B cell (primary cell): Measurements from ENCODE around the gene SLC49A3.

Experiments used
- EZH2 ChIP-seq: IDR thresholded peaks from 2 replicates; pipeline ENCODE4 v1.6.1; 2012; ENCODE audit warnings: borderline replicate concordance, low read depth, mild to moderate bottlenecking, moderate library complexity, low read length; ENCODE audit not compliant: insufficient read depth, poor library complexity, severe bottlenecking
- TF ChIP-seq, protein P1 (sequence below): fragments of 200-600 bp; IDR thresholded peaks from one replicate; pipeline ENCODE4 v1.8.0; 2022; ENCODE audit warnings: antibody characterized with exemption, mild to moderate bottlenecking

GRCh38 chr4:714087-714486 lies 25.1 kb upstream of the SLC49A3 start:
- TF ChIP-seq, protein P1, sequence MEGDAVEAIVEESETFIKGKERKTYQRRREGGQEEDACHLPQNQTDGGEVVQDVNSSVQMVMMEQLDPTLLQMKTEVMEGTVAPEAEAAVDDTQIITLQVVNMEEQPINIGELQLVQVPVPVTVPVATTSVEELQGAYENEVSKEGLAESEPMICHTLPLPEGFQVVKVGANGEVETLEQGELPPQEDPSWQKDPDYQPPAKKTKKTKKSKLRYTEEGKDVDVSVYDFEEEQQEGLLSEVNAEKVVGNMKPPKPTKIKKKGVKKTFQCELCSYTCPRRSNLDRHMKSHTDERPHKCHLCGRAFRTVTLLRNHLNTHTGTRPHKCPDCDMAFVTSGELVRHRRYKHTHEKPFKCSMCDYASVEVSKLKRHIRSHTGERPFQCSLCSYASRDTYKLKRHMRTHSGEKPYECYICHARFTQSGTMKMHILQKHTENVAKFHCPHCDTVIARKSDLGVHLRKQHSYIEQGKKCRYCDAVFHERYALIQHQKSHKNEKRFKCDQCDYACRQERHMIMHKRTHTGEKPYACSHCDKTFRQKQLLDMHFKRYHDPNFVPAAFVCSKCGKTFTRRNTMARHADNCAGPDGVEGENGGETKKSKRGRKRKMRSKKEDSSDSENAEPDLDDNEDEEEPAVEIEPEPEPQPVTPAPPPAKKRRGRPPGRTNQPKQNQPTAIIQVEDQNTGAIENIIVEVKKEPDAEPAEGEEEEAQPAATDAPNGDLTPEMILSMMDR, result no peak
- no peak for TF ChIP-seq EZH2
